ENCODE data around the gene ADAMTS17.

The ADAMTS17 gene

DNA sequence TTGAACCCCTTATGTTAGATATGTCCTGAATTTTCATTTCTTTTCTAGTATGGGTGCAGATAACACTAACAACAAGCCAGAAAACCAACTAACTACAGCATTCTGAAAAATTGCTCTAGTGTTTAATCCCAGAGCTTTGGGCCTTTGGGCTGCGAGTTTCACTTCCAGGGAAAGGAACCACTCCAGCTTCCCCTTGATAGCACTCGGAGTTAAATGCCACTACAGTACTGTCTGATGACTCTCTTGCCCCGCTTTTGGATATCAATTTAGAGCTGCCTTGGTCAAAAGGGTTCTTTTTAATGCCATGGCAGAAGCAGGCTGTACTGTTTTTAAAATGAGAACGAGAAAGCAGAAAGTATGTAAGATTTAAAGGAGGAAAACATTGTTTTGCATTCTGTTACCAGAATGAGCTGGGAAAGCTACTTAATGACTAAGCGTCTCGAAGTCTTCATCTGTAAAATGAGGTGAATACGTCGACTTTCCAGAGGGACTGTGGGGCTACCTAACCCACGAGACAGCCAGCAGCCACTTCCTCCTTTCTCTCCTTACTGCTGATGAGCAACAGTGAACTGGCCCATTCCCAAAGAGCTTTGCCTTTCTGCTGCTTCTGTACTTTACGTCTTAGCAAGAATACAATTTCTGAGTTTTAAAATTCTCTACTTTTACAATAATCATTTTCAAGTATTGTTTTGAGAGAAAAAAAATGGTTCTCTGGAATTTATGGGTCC, 309.3 kb downstream of the ADAMTS17 start:
- no peaks in the 10 kb centered on the region for H3K36me3 ChIP-seq (ENCODE audit: control insufficient read depth in 2 of 2, insufficient read depth in 2 of 2, low read length in 2 of 2)
- H3K9ac ChIP-seq (ENCODE audit: low read length in 2 of 2): no peak overlapping the region
- no peaks in the 10 kb centered on the region for H3K27me3 ChIP-seq (ENCODE audit: control insufficient read depth in 1 of 2, insufficient read depth in 2 of 2, low read length in 2 of 2)
- H3K4me3 ChIP-seq (ENCODE audit: low read length in 2 of 2): no peak overlapping the region
- peaks cover 20% of the 10 kb centered on the region for H3K4me1 ChIP-seq (ENCODE audit: control insufficient read depth, insufficient read depth, low read length)
- H3K27ac ChIP-seq (ENCODE audit: low read length): no peak overlapping the region
- H3K9me3 ChIP-seq (ENCODE audit: control insufficient read depth in 2 of 2, low read length in 2 of 2): peaks cover 0 to 7% of the 10 kb centered on the region in 2 donors

DNA sequence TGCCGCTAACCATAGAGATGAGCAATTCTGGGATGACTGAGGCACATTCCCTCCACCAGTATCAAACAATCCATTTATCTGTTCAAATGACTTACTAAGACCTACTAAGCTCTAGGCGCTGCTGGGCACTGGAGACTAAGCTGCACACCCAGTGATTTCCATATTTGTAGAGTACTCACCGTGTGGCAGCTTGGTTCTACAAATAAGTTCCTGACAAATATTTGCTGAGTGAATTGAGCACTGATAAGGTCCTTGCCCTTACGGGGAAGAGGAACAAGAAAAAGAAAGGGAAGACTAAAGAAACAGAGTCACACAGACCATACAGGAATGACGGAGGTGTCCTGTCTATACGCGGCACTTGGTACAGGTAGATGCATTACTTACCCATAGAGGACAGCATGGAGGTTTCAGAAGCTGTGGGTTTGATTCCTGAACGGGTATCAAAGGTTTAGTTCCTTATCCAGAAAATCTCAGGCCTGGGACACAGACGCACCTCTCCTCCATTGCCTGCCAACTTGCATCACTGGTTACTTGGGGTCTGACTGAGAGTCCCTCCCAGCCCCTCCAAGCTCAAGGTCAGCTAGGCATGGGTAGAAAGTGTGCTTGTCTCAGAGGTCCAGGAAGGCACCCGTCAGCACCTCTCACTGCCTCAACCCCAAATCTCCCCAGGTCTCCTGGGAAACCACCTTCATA, 310.0 kb downstream of the ADAMTS17 start:
- H3K27ac ChIP-seq (ENCODE audit: low read length): no peak overlapping the region
- H3K27me3 ChIP-seq (ENCODE audit: control insufficient read depth in 1 of 2, insufficient read depth in 2 of 2, low read length in 2 of 2): no peaks in the 10 kb centered on the region
- H3K36me3 ChIP-seq (ENCODE audit: control insufficient read depth in 2 of 2, insufficient read depth in 2 of 2, low read length in 2 of 2): no peaks in the 10 kb centered on the region
- no peak overlapping the region for H3K4me3 ChIP-seq (ENCODE audit: low read length in 2 of 2)
- H3K9me3 ChIP-seq (ENCODE audit: control insufficient read depth in 2 of 2, low read length in 2 of 2): peaks cover 0 to 7% of the 10 kb centered on the region in 2 donors
- no peak overlapping the region for H3K9ac ChIP-seq (ENCODE audit: low read length in 2 of 2)
- peaks cover 20% of the 10 kb centered on the region for H3K4me1 ChIP-seq (ENCODE audit: control insufficient read depth, insufficient read depth, low read length)

DNA sequence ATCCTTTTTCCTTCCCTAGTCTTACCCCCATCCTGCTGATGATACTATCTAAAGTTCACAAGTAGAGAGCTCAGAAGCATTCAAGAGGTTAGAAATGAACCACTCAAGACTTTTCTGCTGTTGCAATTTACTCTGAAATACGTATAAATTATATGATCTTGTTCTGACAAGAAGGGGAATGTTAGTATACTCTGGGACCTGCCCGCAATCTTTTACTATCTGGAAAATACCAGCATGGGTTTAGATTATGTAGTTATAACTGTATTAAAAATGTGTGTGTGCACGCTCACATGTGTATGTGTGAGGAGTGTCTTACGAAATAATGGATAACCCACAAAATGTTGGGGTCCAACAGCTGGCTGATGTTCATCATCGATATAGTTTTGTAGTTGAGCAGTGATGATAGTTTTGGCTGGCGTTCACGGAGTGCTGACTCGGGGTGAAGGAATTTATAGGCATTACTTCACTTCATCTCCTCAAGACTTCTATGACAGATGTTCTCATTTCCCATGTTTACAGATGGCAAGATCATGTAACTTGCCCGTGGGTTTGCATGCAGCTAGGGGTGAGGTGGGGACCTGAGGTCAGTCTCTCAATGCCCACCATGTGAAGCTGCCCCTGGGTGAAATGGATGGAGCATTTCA, 311.1 kb downstream of the ADAMTS17 start:
- H3K9me3 ChIP-seq (ENCODE audit: control insufficient read depth in 2 of 2, low read length in 2 of 2): peaks cover 0 to 7% of the 10 kb centered on the region in 2 donors
- no peaks in the 10 kb centered on the region for H3K27me3 ChIP-seq (ENCODE audit: control insufficient read depth in 1 of 2, insufficient read depth in 2 of 2, low read length in 2 of 2)
- no peak overlapping the region for H3K4me3 ChIP-seq (ENCODE audit: low read length in 2 of 2)
- H3K36me3 ChIP-seq (ENCODE audit: control insufficient read depth in 2 of 2, insufficient read depth in 2 of 2, low read length in 2 of 2): no peaks in the 10 kb centered on the region
- no peak overlapping the region for H3K27ac ChIP-seq (ENCODE audit: low read length)
- H3K9ac ChIP-seq (ENCODE audit: low read length in 2 of 2): no peak overlapping the region
- peaks cover 20% of the 10 kb centered on the region for H3K4me1 ChIP-seq (ENCODE audit: control insufficient read depth, insufficient read depth, low read length)

DNA sequence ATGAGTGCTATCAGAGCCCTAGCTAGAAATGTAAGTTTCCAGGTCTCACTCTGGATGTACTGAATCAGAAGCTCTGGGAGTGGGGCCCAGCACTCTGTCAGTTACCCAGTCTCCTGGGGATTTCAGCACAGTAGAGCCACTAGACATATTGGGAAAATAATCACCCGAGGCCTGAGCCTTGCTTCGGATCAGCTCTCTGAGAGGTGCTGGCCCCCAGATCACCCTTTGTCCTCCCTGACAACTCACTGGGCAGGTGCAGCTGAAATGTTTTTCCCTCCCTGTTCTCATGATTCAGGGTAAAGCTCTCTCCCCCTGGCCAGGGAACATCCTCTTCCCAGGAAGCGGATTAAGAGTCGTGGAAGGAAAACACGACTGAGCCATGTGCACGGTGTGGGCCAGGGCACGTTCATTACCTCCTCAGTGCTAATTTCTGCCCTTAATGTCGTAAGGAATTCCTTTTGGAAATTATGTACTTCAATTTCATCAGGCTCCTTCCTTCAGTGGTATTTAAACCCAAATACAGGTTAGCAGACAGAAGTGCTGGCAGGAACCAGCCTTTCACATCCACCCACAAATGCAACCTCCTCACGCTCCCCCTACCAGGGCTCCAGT, 311.8 kb downstream of the ADAMTS17 start:
- Histone ChIP-seq H3K27me3 (ENCODE audit: control insufficient read depth in 1 of 2, insufficient read depth in 2 of 2, low read length in 2 of 2) (no peaks in the 10 kb centered on the region), H3K27ac (ENCODE audit: low read length) (no peak overlapping the region), H3K9me3 (ENCODE audit: control insufficient read depth in 2 of 2, low read length in 2 of 2) (peaks cover 0 to 7% of the 10 kb centered on the region in 2 donors), H3K9ac (ENCODE audit: low read length in 2 of 2) (no peak overlapping the region), H3K4me1 (ENCODE audit: control insufficient read depth, insufficient read depth, low read length) (peaks cover 19% of the 10 kb centered on the region), H3K4me3 (ENCODE audit: low read length in 2 of 2) (no peak overlapping the region), H3K36me3 (ENCODE audit: control insufficient read depth in 2 of 2, insufficient read depth in 2 of 2, low read length in 2 of 2) (no peaks in the 10 kb centered on the region)

DNA sequence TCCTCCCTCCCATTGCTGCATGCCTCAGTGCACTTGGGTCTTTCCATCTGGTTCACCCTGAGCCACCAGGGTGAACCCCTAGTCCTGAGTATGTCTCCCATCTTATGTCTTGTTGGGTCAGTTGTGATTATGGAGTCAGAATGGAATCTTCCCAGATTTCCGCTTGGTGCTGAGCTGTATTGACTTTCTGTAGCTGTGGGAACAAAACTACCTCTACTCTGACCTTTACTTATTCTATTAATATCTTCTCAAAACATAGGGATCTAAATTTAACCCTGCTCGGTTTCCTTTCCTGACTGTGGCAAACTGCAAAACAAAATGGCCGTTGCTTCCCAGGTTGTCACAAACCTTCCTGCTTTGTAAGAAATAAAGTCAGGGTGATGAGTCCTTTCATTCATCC, 312.7 kb downstream of the ADAMTS17 start:
- Histone ChIP-seq H3K4me3 (ENCODE audit: low read length in 2 of 2) (peak overlapping the region in 1 of 2 donors; percentile 35), H3K27ac (ENCODE audit: low read length) (no peak overlapping the region), H3K9ac (ENCODE audit: low read length in 2 of 2) (no peak overlapping the region), H3K4me1 (ENCODE audit: control insufficient read depth, insufficient read depth, low read length) (peaks cover 17% of the 10 kb centered on the region), H3K9me3 (ENCODE audit: control insufficient read depth in 2 of 2, low read length in 2 of 2) (peaks cover 0 to 7% of the 10 kb centered on the region in 2 donors), H3K36me3 (ENCODE audit: control insufficient read depth in 2 of 2, insufficient read depth in 2 of 2, low read length in 2 of 2) (no peaks in the 10 kb centered on the region), H3K27me3 (ENCODE audit: control insufficient read depth in 1 of 2, insufficient read depth in 2 of 2, low read length in 2 of 2) (no peaks in the 10 kb centered on the region)

DNA sequence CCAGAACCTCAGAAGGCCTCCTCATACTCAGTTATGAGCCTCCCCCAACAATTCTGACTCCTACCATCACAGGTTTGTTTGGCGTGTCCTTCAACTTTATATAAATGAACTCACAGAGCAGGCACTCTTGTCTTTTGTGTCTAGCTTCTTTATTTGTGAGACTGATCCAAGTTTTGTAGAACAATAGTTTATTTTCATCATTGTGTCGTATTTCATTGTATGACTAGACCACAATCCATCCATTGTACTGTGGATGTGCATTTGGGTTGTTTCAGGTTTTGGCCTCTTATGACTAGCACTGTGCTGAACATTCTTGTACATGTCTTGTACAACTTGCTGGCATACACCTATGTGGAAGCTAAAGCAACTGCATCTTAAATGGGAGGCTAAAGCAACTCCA, 315.7 kb downstream of the ADAMTS17 start:
- H3K4me1 ChIP-seq (ENCODE audit: control insufficient read depth, insufficient read depth, low read length): peaks cover 17% of the 10 kb centered on the region
- no peak overlapping the region for H3K27ac ChIP-seq (ENCODE audit: low read length)
- no peaks in the 10 kb centered on the region for H3K27me3 ChIP-seq (ENCODE audit: control insufficient read depth in 1 of 2, insufficient read depth in 2 of 2, low read length in 2 of 2)
- no peaks in the 10 kb centered on the region for H3K36me3 ChIP-seq (ENCODE audit: control insufficient read depth in 2 of 2, insufficient read depth in 2 of 2, low read length in 2 of 2)
- H3K9ac ChIP-seq (ENCODE audit: low read length in 2 of 2): no peak overlapping the region
- H3K9me3 ChIP-seq (ENCODE audit: control insufficient read depth in 2 of 2, low read length in 2 of 2): peaks cover 0 to 7% of the 10 kb centered on the region in 2 donors
- H3K4me3 ChIP-seq (ENCODE audit: low read length in 2 of 2): no peak overlapping the region

DNA sequence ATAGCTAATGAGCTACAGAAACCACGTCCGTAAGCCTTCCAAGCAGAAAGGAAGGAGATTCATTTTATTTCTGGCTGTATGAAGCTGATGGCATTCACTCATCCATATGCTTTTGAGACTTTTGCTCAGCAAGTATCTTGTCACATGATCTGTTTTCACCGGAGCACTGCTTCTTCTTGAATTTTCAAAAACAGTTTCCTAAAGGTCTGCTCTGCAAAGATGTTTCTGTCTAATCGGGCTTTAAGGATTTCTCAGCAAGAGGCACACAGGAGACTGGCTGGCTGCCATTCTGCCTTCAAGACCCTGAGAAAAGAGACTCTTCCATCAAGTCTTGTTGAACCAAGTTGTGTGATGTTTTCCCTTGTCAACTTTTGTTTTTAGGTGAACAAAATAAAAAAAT, 319.0 kb downstream of the ADAMTS17 start:
- Histone ChIP-seq H3K36me3 (ENCODE audit: control insufficient read depth in 2 of 2, insufficient read depth in 2 of 2, low read length in 2 of 2) (no peaks in the 10 kb centered on the region), H3K9me3 (ENCODE audit: control insufficient read depth in 2 of 2, low read length in 2 of 2) (peaks cover 0 to 6% of the 10 kb centered on the region in 2 donors), H3K4me1 (ENCODE audit: control insufficient read depth, insufficient read depth, low read length) (no peaks in the 10 kb centered on the region), H3K9ac (ENCODE audit: low read length in 2 of 2) (no peak overlapping the region), H3K27ac (ENCODE audit: low read length) (no peak overlapping the region), H3K27me3 (ENCODE audit: control insufficient read depth in 1 of 2, insufficient read depth in 2 of 2, low read length in 2 of 2) (no peaks in the 10 kb centered on the region), H3K4me3 (ENCODE audit: low read length in 2 of 2) (no peak overlapping the region)

DNA sequence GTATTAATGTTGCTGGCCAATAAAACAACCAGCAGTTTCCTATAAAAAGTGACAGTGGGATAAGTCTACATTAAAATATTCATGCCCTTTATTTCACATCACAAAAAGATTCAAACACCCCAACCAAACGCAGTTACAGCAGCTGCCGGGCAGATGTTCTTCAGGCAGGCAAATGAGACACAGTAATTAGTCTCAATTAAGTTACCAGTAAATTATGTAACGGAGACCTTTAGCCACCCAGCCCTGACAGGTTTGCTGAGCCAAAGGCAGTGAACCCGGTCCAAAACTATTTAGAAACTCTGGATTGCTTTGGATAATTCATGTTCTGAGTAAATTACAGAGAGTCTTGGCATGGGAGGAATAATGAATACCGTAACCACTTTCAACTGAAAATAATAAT, 319.4 kb downstream of the ADAMTS17 start:
- no peak overlapping the region for H3K9ac ChIP-seq (ENCODE audit: low read length in 2 of 2)
- no peaks in the 10 kb centered on the region for H3K4me1 ChIP-seq (ENCODE audit: control insufficient read depth, insufficient read depth, low read length)
- no peak overlapping the region for H3K4me3 ChIP-seq (ENCODE audit: low read length in 2 of 2)
- H3K36me3 ChIP-seq (ENCODE audit: control insufficient read depth in 2 of 2, insufficient read depth in 2 of 2, low read length in 2 of 2): no peaks in the 10 kb centered on the region
- H3K27me3 ChIP-seq (ENCODE audit: control insufficient read depth in 1 of 2, insufficient read depth in 2 of 2, low read length in 2 of 2): no peaks in the 10 kb centered on the region
- H3K9me3 ChIP-seq (ENCODE audit: control insufficient read depth in 2 of 2, low read length in 2 of 2): peaks cover 0 to 4% of the 10 kb centered on the region in 2 donors
- no peak overlapping the region for H3K27ac ChIP-seq (ENCODE audit: low read length)

DNA sequence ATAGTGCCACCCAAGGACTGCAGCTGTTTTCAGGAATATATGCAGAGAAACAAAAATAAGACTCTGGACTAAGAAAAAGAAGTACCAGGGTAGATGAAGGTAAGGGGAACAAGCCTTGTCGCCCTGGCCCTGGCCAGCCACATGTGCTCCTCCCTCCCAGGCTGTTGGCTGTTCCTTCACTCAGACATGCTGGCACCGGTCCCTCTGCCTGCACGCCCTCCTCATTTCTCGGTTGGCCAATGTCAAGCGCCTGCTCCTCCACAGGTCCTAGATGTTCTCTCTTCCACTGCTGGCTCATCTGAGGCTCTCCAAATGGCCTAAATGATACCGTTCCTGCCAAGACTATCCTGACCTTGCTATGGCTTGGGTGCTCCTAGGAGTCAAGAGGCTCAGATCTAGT, 320.1 kb downstream of the ADAMTS17 start:
- H3K9me3 ChIP-seq (ENCODE audit: control insufficient read depth in 2 of 2, low read length in 2 of 2): peaks cover 0 to 4% of the 10 kb centered on the region in 2 donors
- no peak overlapping the region for H3K4me3 ChIP-seq (ENCODE audit: low read length in 2 of 2)
- no peak overlapping the region for H3K27ac ChIP-seq (ENCODE audit: low read length)
- peaks cover 6% of the 10 kb centered on the region for H3K4me1 ChIP-seq (ENCODE audit: control insufficient read depth, insufficient read depth, low read length)
- H3K36me3 ChIP-seq (ENCODE audit: control insufficient read depth in 2 of 2, insufficient read depth in 2 of 2, low read length in 2 of 2): no peaks in the 10 kb centered on the region
- H3K27me3 ChIP-seq (ENCODE audit: control insufficient read depth in 1 of 2, insufficient read depth in 2 of 2, low read length in 2 of 2): no peaks in the 10 kb centered on the region
- H3K9ac ChIP-seq (ENCODE audit: low read length in 2 of 2): no peak overlapping the region

DNA sequence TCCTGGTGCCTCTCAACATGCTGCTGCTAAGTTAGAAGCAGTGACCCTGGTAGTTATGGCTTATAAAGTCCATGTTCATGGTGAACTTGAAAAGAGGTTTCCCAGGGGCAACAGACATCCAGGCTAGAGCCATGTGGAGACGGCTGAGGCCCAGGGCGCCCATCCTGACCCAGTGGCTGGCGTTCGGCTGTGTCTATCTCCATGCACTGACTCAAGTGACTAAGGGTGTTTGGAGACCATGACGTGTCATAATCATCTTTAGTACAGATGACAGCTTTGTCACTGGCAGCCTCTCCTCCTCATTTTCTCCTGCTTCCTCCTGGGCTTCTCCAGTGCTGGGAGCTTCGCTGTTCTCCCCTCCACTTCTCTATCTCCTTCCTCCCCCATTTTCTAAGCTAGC, 321.2 kb downstream of the ADAMTS17 start:
- no peak overlapping the region for H3K27ac ChIP-seq (ENCODE audit: low read length)

More for the DNA sequence above, 321.2 kb downstream of the ADAMTS17 start:
- Histone ChIP-seq H3K27me3 (ENCODE audit: control insufficient read depth in 1 of 2, insufficient read depth in 2 of 2, low read length in 2 of 2) (no peaks in the 10 kb centered on the region), H3K36me3 (ENCODE audit: control insufficient read depth in 2 of 2, insufficient read depth in 2 of 2, low read length in 2 of 2) (no peaks in the 10 kb centered on the region), H3K9ac (ENCODE audit: low read length in 2 of 2) (no peak overlapping the region), H3K4me1 (ENCODE audit: control insufficient read depth, insufficient read depth, low read length) (peaks cover 9% of the 10 kb centered on the region), H3K4me3 (ENCODE audit: low read length in 2 of 2) (no peak overlapping the region), H3K9me3 (ENCODE audit: control insufficient read depth in 2 of 2, low read length in 2 of 2) (peaks cover 0 to 4% of the 10 kb centered on the region in 2 donors)

Measured in stomach smooth muscle (tissue), 2 donors.